Esophagus squamous epithelium (tissue), 5 donors: ENCODE results near the gene GFOD2. TPM values are rescaled to one million over a fixed set of nuclear protein-coding genes. Genes with fewer than 3 reads are reported as not detected.

Experiments
- DNase-seq: peaks from one replicate; lab custom pipeline; 2025; lab: John Stamatoyannopoulos, UW
- H3K27ac ChIP-seq, 4 donors: fragments of 200-600 bp; sonication (generic); one replicate each; pipeline ENCODE4 v1.5.1; 2016 to 2019; ENCODE audit warnings: mild to moderate bottlenecking in 1 of 4
- H3K27me3 ChIP-seq, 4 donors: fragments of 200-600 bp; sonication (generic); 1 replicate in 3 of 4; 2 replicates in 1 of 4; pipeline versions ENCODE4 v1.5.1 to v1.6.0; 2017 to 2021; ENCODE audit warnings: antibody characterized with exemption in 1 of 4
- H3K36me3 ChIP-seq, 3 donors: fragments of 200-600 bp; sonication (generic); one replicate each; pipeline ENCODE4 v1.5.1; 2016 to 2019
- H3K4me1 ChIP-seq, 3 donors: fragments of 200-600 bp; sonication (generic); one replicate each; pipeline ENCODE4 v1.5.1; 2017 to 2019
- H3K4me3 ChIP-seq, 4 donors: fragments of 200-600 bp; sonication (generic); 1 replicate in 3 of 4; 2 replicates in 1 of 4; pipeline ENCODE4 v1.5.1; 2016 to 2019; ENCODE audit warnings: mild to moderate bottlenecking in 2 of 4, moderate library complexity in 1 of 4
- H3K9me3 ChIP-seq, 3 donors: fragments of 200-600 bp; sonication (generic); one replicate each; pipeline ENCODE4 v1.5.1; 2016 to 2019
- CTCF ChIP-seq, 6 experiments: fragments of 450-650 bp in 4 of 6; fragments of 200-600 bp in 2 of 6; sonication (generic) in 2 of 6; IDR thresholded peaks; one replicate each; pipeline ENCODE4 v1.5.1; 2016 to 2019; ENCODE audit warnings: antibody characterized with exemption in 6 of 6, mild to moderate bottlenecking in 4 of 6, moderate library complexity in 4 of 6
- POLR2A ChIP-seq, 4 donors: fragments of 450-650 bp; IDR thresholded peaks; one replicate each; pipeline ENCODE4 v1.6.1; 2017; ENCODE audit warnings: antibody characterized with exemption in 4 of 4, mild to moderate bottlenecking in 4 of 4, moderate library complexity in 3 of 4
- WGBS, 2 donors: methylation state at CpG; one replicate each; pipeline ENCODE4 v1.1.5; 2018; 5-methylcytosine and 5-hydroxymethylcytosine counted together
- intact Hi-C: fragments of 100-400 bp; cut with DNase I; formaldehyde crosslinking; loops from one replicate; pipeline ENCODE4 v1.15.0; 2022
- total RNA-seq, 4 donors: library from RNA; depleted of rRNA; stranded (reverse); fragments of >200 nt; gene quantifications; one replicate each; pipeline ENCODE4 v1.1.0, GENCODE V29; 2016
- donor health status: DM: yes; HTN: yes; CAD: no.

The GFOD2 gene
- total RNA-seq, 4 donors from 2014 or later = 26.1 to 63.3 (median 37.3) TPM

GRCh38 chr16:67723911-67724305, 4.8 kb upstream of the GFOD2 start:
- no peak for DNase-seq
- 70 to 87% methylated on average over 2 to 4 of the region's 5 CpGs for WGBS, 2 donors
- no peak overlapping the region for H3K27ac ChIP-seq
- intact Hi-C loops = no loop called here
- peaks cover 0 to 11% (median 7%) of the 10 kb centered on the region in 3 donors for H3K4me1 ChIP-seq
- H3K9me3 ChIP-seq = no peaks in the 10 kb centered on the region
- TF ChIP-seq POLR2A (IDR thresholded peaks at IDR 0.05) = no peak
- TF ChIP-seq CTCF (IDR thresholded peaks at IDR 0.05) = no peak
- no peaks in the 10 kb centered on the region for H3K27me3 ChIP-seq
- H3K36me3 ChIP-seq = peaks cover 29 to 64% (median 37%) of the 10 kb centered on the region in 3 donors
- no peak overlapping the region for H3K4me3 ChIP-seq

GRCh38 chr16:67723151-67723910, 4.2 kb upstream of the GFOD2 start:
- no peak for TF ChIP-seq CTCF (IDR thresholded peaks at IDR 0.05)
- TF ChIP-seq POLR2A (IDR thresholded peaks at IDR 0.05) = no peak
- no peak overlapping the region for H3K4me3 ChIP-seq
- intact Hi-C loops = no loop called here
- H3K36me3 ChIP-seq = peaks cover 23 to 58% (median 31%) of the 10 kb centered on the region in 3 donors
- no peak overlapping the region for H3K27ac ChIP-seq
- no peaks in the 10 kb centered on the region for H3K9me3 ChIP-seq
- 70 to 75% methylated on average over 1 of the region's 5 CpGs for WGBS, 2 donors
- no peaks in the 10 kb centered on the region for H3K27me3 ChIP-seq
- no peak for DNase-seq
- H3K4me1 ChIP-seq = peaks cover 5 to 15% (median 10%) of the 10 kb centered on the region in 3 donors

GRCh38 chr16:67720236-67720635, 1.1 kb upstream of the GFOD2 start:
- Histone ChIP-seq H3K27ac (peak overlapping the region; percentile 74 to 90 (median 88)), H3K4me3 (peak overlapping the region in 2 of 4 donors; percentile 87 to 96), H3K4me1 (peaks cover 8 to 38% (median 15%) of the 10 kb centered on the region in 3 donors), H3K36me3 (peaks cover 4 to 27% (median 8%) of the 10 kb centered on the region in 3 donors), H3K27me3 (no peaks in the 10 kb centered on the region), H3K9me3 (no peaks in the 10 kb centered on the region)
- 17 to 23% methylated on average over 1 of the region's 1 CpG for whole genome bisulfite sequencing, 2 donors
- DNase-seq = no peak
- intact Hi-C loops = no loop called here
- no peak for TF ChIP-seq CTCF (IDR thresholded peaks at IDR 0.05)
- no peak for TF ChIP-seq POLR2A (IDR thresholded peaks at IDR 0.05)

GRCh38 chr16:67719778-67720144, 645 bp upstream of the GFOD2 start:
- peaks cover 0 to 23% (median 3%) of the 10 kb centered on the region in 3 donors for H3K36me3 ChIP-seq
- H3K4me3 ChIP-seq = peak overlapping the region; percentile 70 to 96 (median 82)
- no peaks in the 10 kb centered on the region for H3K27me3 ChIP-seq
- H3K4me1 ChIP-seq = peaks cover 8 to 42% (median 15%) of the 10 kb centered on the region in 3 donors
- WGBS, 2 donors = 0 to 10% methylated on average over 2 to 3 of the region's 5 CpGs
- intact Hi-C loops = no loop called here
- no peak for DNase-seq
- H3K27ac ChIP-seq = peak overlapping the region; percentile 74 to 90 (median 88)
- H3K9me3 ChIP-seq = no peaks in the 10 kb centered on the region
- TF ChIP-seq POLR2A (IDR thresholded peaks at IDR 0.05) (no peak), CTCF (IDR thresholded peaks at IDR 0.05) (no peak)

GRCh38 chr16:67718668-67719047, 458 bp downstream of the GFOD2 start:
- 0% methylated on average over 7 to 8 of the region's 14 CpGs for WGBS, 2 donors
- no peak for DNase-seq
- Histone ChIP-seq H3K4me3 (peak overlapping the region; percentile 70 to 96 (median 82)), H3K27me3 (no peaks in the 10 kb centered on the region), H3K9me3 (no peaks in the 10 kb centered on the region), H3K4me1 (peaks cover 8 to 53% (median 15%) of the 10 kb centered on the region in 3 donors), H3K36me3 (peaks cover 0 to 13% (median 0%) of the 10 kb centered on the region in 3 donors), H3K27ac (peak overlapping the region; percentile 74 to 90 (median 88))
- intact Hi-C loops = no loop called here
- TF ChIP-seq POLR2A (IDR thresholded peaks at IDR 0.05) (no peak), CTCF (IDR thresholded peaks at IDR 0.05) (no peak)
